ENCODE data around the gene ROGDI. TPM values are rescaled to one million over a fixed set of nuclear protein-coding genes. Genes with fewer than 3 reads are reported as not detected.

Gene ROGDI
- total RNA-seq, 1 donor, result 15.9 TPM

DNA sequence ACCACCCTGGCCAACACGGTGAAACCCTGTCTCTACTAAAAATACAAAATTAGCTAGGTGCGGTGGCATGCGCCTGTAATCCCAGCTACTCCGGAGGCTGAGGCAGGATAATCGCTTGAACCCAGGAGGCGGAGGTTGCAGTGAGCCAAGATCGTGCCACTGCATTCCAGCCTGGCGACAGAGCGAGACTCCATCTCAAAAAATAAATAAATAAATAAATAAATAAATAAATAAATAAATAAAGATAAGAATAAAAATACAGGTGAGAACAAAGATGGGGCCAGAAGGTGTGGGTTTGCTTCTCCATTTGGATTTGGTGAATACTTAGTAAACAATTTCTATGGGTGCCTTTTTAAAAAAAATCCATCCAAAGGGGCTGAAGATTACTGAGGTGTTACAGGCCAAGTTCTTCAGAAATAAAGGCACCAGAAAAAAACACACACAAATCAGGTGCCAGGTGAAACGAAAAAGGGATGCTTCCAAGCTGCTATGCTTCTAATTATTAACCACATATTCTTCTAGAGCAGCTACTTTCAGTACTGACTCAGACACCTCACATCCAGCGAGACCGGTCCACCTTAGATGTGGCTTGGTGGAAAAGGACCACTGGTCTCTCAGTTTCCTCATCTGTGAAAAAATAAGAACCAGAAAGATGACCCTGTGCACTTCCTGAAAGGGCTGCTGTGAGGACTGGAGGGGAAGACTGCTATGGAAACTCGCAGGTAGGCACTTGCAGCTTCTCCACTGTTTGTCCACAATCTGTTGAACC lies 35.5 kb upstream of the ROGDI start:
- no peaks in the 10 kb centered on the region for H3K9me3 ChIP-seq (ENCODE audit: low read depth, low read length)
- H3K36me3 ChIP-seq (ENCODE audit: insufficient read depth, low read length), result peaks cover 80% of the 10 kb centered on the region
- no peaks in the 10 kb centered on the region for H3K4me1 ChIP-seq (ENCODE audit: insufficient read depth, low read length)
- no peak for TF ChIP-seq CTCF (IDR thresholded peaks at IDR 0.05; ENCODE audit: extremely low read depth, low read depth, low read length)
- no peak overlapping the region for H3K27ac ChIP-seq (ENCODE audit: low read depth, low read length)
- no peak overlapping the region for H2AFZ ChIP-seq (ENCODE audit: low read length)
- H3K4me2 ChIP-seq (ENCODE audit: insufficient read depth, low read length), result no peak overlapping the region
- no peak for DNase-seq (ENCODE audit: insufficient read length, low spot score, missing footprints)
- peaks cover 24% of the 10 kb centered on the region for H4K20me1 ChIP-seq (ENCODE audit: insufficient read depth, low read length)
- no peaks in the 10 kb centered on the region for H3K27me3 ChIP-seq (ENCODE audit: insufficient read depth, low read length)
- peaks cover 49% of the 10 kb centered on the region for H3K79me2 ChIP-seq (ENCODE audit: insufficient read depth, low read length)
- H3K4me3 ChIP-seq (ENCODE audit: insufficient read depth, low read length), result no peak overlapping the region

DNA sequence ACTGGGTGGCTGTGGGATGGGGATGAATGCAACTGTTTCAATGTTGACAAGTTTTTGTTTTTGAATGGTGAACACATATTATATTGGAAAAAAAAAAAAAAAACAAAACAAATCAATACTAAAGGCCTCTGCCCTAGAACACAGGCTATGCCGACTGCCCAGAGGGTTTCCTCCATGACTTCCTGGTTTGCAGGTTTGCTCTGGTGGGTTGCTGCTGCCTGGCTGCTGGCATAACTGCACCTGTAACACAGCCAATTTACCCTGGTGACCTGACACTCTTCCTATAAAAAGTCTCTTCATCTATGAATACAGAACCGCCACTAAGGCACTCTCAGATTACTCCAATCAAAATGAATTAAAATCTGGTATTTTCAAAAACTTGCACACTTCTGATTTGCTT lies 34.3 kb upstream of the ROGDI start:
- Histone ChIP-seq H2AFZ (ENCODE audit: low read length) (no peak overlapping the region), H4K20me1 (ENCODE audit: insufficient read depth, low read length) (peaks cover 23% of the 10 kb centered on the region), H3K4me3 (ENCODE audit: insufficient read depth, low read length) (no peak overlapping the region), H3K4me2 (ENCODE audit: insufficient read depth, low read length) (no peak overlapping the region), H3K27ac (ENCODE audit: low read depth, low read length) (no peak overlapping the region), H3K27me3 (ENCODE audit: insufficient read depth, low read length) (no peaks in the 10 kb centered on the region), H3K79me2 (ENCODE audit: insufficient read depth, low read length) (peaks cover 46% of the 10 kb centered on the region), H3K4me1 (ENCODE audit: insufficient read depth, low read length) (no peaks in the 10 kb centered on the region), H3K9me3 (ENCODE audit: low read depth, low read length) (no peaks in the 10 kb centered on the region), H3K36me3 (ENCODE audit: insufficient read depth, low read length) (peaks cover 82% of the 10 kb centered on the region)
- DNase-seq (ENCODE audit: insufficient read length, low spot score, missing footprints), result no peak
- no peak for TF ChIP-seq CTCF (IDR thresholded peaks at IDR 0.05; ENCODE audit: extremely low read depth, low read depth, low read length)

DNA sequence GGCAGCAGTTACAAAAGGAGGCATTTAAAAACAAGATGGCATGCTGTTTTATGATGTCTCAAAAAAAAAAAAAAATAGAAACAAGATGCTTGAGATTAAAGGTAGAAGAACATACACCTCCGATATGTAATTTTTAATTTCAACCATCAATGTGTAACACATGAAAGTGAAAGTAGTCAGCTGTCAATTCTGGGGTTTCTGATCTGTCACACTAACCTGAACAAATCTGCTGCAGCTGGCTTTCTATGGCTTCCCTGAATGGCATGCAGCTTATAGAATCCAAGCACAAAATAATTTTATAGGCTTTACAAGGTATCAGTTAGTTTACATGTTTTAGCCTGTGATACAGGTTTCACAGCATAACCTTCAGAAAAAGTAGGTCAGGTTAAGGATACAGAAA lies 31.2 kb upstream of the ROGDI start:
- no peak for DNase-seq (ENCODE audit: insufficient read length, low spot score, missing footprints)
- H3K4me2 ChIP-seq (ENCODE audit: insufficient read depth, low read length), result no peak overlapping the region
- no peaks in the 10 kb centered on the region for H3K4me1 ChIP-seq (ENCODE audit: insufficient read depth, low read length)
- peaks cover 33% of the 10 kb centered on the region for H3K79me2 ChIP-seq (ENCODE audit: insufficient read depth, low read length)
- peaks cover 12% of the 10 kb centered on the region for H4K20me1 ChIP-seq (ENCODE audit: insufficient read depth, low read length)
- no peaks in the 10 kb centered on the region for H3K9me3 ChIP-seq (ENCODE audit: low read depth, low read length)
- peaks cover 83% of the 10 kb centered on the region for H3K36me3 ChIP-seq (ENCODE audit: insufficient read depth, low read length)
- no peak for TF ChIP-seq CTCF (IDR thresholded peaks at IDR 0.05; ENCODE audit: extremely low read depth, low read depth, low read length)
- H3K4me3 ChIP-seq (ENCODE audit: insufficient read depth, low read length), result no peak overlapping the region
- no peak overlapping the region for H3K27ac ChIP-seq (ENCODE audit: low read depth, low read length)
- H2AFZ ChIP-seq (ENCODE audit: low read length), result no peak overlapping the region
- no peaks in the 10 kb centered on the region for H3K27me3 ChIP-seq (ENCODE audit: insufficient read depth, low read length)

- no peak overlapping the region for H3K27ac ChIP-seq (ENCODE audit: low read depth, low read length)
- no peak overlapping the region for H2AFZ ChIP-seq (ENCODE audit: low read length)
- TF ChIP-seq CTCF (IDR thresholded peaks at IDR 0.05; ENCODE audit: extremely low read depth, low read depth, low read length), result no peak
- H3K36me3 ChIP-seq (ENCODE audit: insufficient read depth, low read length), result peaks cover 83% of the 10 kb centered on the region
- H4K20me1 ChIP-seq (ENCODE audit: insufficient read depth, low read length), result peaks cover 14% of the 10 kb centered on the region
- H3K4me3 ChIP-seq (ENCODE audit: insufficient read depth, low read length), result no peak overlapping the region
- peaks cover 33% of the 10 kb centered on the region for H3K79me2 ChIP-seq (ENCODE audit: insufficient read depth, low read length)
- no peaks in the 10 kb centered on the region for H3K4me1 ChIP-seq (ENCODE audit: insufficient read depth, low read length)
- DNase-seq (ENCODE audit: insufficient read length, low spot score, missing footprints), result no peak
- H3K4me2 ChIP-seq (ENCODE audit: insufficient read depth, low read length), result no peak overlapping the region
- H3K27me3 ChIP-seq (ENCODE audit: insufficient read depth, low read length), result no peaks in the 10 kb centered on the region
- no peaks in the 10 kb centered on the region for H3K9me3 ChIP-seq (ENCODE audit: low read depth, low read length)
Observed at GRCh38 chr16:4832698-4833343, 30.4 kb upstream of the ROGDI start.

All from osteoblast (primary cell).